HT1080 (cell line): ENCODE results near the gene TCIRG1. TPM values are rescaled to one million over a fixed set of nuclear protein-coding genes. Genes with fewer than 3 reads are reported as not detected.
"Not testable (repeated sequence)": the region's sequence is repeated elsewhere in the genome, so short reads cannot be mapped to it uniquely, and the experiment has no call there.

ENCODE experiments used
- DNase-seq: peaks from one replicate; pipeline ENCODE4 v3.0.0-alpha.2; 2015; ENCODE audit warnings: low read depth
- polyA plus RNA-seq, 2 experiments: library from polyadenylated mRNA; depleted of rRNA; stranded (reverse); fragments of >200 nt; gene quantifications; 2 replicates each; pipeline ENCODE4 v1.2.3, GENCODE V29; 2015
- total RNA-seq: library from RNA; depleted of rRNA; stranded (reverse); fragments of >200 nt; shearing (Covaris generic); gene quantifications from 2 replicates; pipeline ENCODE4 v1.2.3, GENCODE V29; 2014; rRNA removed

TCIRG1 gene
- total RNA-seq = 75.1 and 77.2 TPM in 2 replicates
- 37.9 and 40.4 TPM in 2 replicates for polyA plus RNA-seq (2015; cell fraction: cytosol; rRNA removed)
- 805 and 853 TPM in 2 replicates for polyA plus RNA-seq (2015; cell fraction: nucleus; rRNA removed)

- DNase-seq = peak; percentile 84
These were observed at the start of gene TCIRG1 for GRCh38 chr11:68038718-68039525. TSS of gene TCIRG1 (plus strand) at chr11:68039025. CDS start at chr11:68041272, 2,247 bp downstream.

- not testable (repeated sequence) for DNase-seq
These were observed 48.1 kb upstream of the TCIRG1 start for GRCh38 chr11:67990546-67991346.

- DNase-seq = not testable (repeated sequence)
These were observed 47.3 kb upstream of the TCIRG1 start for GRCh38 chr11:67991347-67992121.

- DNase-seq = not testable (repeated sequence)
These were observed 45.0 kb upstream of the TCIRG1 start for GRCh38 chr11:67993821-67994220.

GRCh38 chr11:67994387-67994786, 44.4 kb upstream of the TCIRG1 start:
- DNase-seq = not testable (repeated sequence)

GRCh38 chr11:67995129-67995528, 43.7 kb upstream of the TCIRG1 start:
- DNase-seq = not testable (repeated sequence)

GRCh38 chr11:67995579-67995978, 43.2 kb upstream of the TCIRG1 start:
- not testable (repeated sequence) for DNase-seq

GRCh38 chr11:67996051-67996450, 42.8 kb upstream of the TCIRG1 start:
- DNase-seq = no peak

GRCh38 chr11:67996622-67997474, 42.0 kb upstream of the TCIRG1 start:
- no peak for DNase-seq

- DNase-seq = no peak
These were observed 41.3 kb upstream of the TCIRG1 start for GRCh38 chr11:67997475-67997921.

- DNase-seq = no peak
These were observed 40.4 kb upstream of the TCIRG1 start for GRCh38 chr11:67998150-67999045.

GRCh38 chr11:67999201-67999629, 39.6 kb upstream of the TCIRG1 start:
- no peak for DNase-seq

GRCh38 chr11:67999704-68000103, 39.1 kb upstream of the TCIRG1 start:
- no peak for DNase-seq

GRCh38 chr11:68002575-68002937, 36.3 kb upstream of the TCIRG1 start:
- DNase-seq = no peak

- no peak for DNase-seq
These were observed 35.6 kb upstream of the TCIRG1 start for GRCh38 chr11:68002938-68003845.

GRCh38 chr11:68003846-68004550, 34.8 kb upstream of the TCIRG1 start, which contains the start of gene UNC93B1:
TSS of gene UNC93B1 (minus strand) at chr11:68004097. CDS start at chr11:68004043, 54 bp downstream.
- DNase-seq = peak; percentile 78
